ENCODE data around the gene CENPU. TPM values are rescaled to one million over a fixed set of nuclear protein-coding genes. Genes with fewer than 3 reads are reported as not detected.

Gene CENPU
- total RNA-seq, 2 donors from 2014 or later, result 69.9 to 96.2 TPM

- TF ChIP-seq, protein P1, sequence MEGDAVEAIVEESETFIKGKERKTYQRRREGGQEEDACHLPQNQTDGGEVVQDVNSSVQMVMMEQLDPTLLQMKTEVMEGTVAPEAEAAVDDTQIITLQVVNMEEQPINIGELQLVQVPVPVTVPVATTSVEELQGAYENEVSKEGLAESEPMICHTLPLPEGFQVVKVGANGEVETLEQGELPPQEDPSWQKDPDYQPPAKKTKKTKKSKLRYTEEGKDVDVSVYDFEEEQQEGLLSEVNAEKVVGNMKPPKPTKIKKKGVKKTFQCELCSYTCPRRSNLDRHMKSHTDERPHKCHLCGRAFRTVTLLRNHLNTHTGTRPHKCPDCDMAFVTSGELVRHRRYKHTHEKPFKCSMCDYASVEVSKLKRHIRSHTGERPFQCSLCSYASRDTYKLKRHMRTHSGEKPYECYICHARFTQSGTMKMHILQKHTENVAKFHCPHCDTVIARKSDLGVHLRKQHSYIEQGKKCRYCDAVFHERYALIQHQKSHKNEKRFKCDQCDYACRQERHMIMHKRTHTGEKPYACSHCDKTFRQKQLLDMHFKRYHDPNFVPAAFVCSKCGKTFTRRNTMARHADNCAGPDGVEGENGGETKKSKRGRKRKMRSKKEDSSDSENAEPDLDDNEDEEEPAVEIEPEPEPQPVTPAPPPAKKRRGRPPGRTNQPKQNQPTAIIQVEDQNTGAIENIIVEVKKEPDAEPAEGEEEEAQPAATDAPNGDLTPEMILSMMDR (conservative IDR thresholded peaks at IDR 0.05), result no peak
- Histone ChIP-seq H3K27ac (ENCODE audit: low read depth, low read length) (no peak overlapping the region), H3K36me3 (ENCODE audit: control insufficient read depth, insufficient read depth, low read length) (peaks cover 28% of the 10 kb centered on the region), H3K9me3 (ENCODE audit: control insufficient read depth, low read length) (no peaks in the 10 kb centered on the region), H3K27me3 (ENCODE audit: control insufficient read depth, insufficient read depth, low read length, poor library complexity, severe bottlenecking) (no peaks in the 10 kb centered on the region), H3K9ac (ENCODE audit: extremely low read depth, low read length, poor library complexity, severe bottlenecking) (no peak overlapping the region), H3K4me3 (ENCODE audit: low read length) (no peak overlapping the region), H3K4me1 (ENCODE audit: control insufficient read depth, insufficient read depth, low read length) (peaks cover 15% of the 10 kb centered on the region)
- 93 to 100% methylated on average over 6 to 8 of the region's 8 CpGs for WGBS, 2 experiments (ENCODE audit: insufficient coverage in 1 of 2, insufficient read length in 1 of 2)
- Mint-ChIP-seq H3K27me3 (ENCODE audit: insufficient read depth) (no peaks in the 10 kb centered on the region), H3K36me3 (ENCODE audit: low read depth) (no peaks in the 10 kb centered on the region), H3K9me3 (no peaks in the 10 kb centered on the region), H3K27ac (no peak overlapping the region), H3K4me1 (peaks cover 25% of the 10 kb centered on the region), H3K4me3 (no peak overlapping the region)
- no peak for DNase-seq
Observed at GRCh38 chr4:184750926-184751584, 17.2 kb upstream of the CENPU start.

DNA sequence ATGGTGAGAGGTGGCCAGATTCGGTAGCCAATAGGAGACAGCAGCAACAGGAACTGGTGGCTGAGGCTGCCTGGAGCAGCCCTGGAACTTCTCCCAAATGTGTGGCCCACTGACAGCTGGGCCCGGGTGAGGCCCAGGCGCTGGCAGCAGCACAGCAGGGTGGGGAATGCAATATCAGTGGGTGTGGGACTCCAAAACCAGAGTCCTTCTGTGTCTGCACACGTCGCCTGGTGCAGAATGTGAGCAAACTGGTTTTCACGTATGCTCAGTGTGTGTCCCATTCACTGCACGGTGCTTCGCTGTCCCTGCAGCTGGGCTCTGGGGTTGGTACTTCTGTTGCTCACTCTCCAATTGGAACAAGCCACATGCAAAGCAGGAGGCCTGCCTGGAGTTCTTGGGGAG, 14.4 kb upstream of the CENPU start:
- Histone ChIP-seq H3K27ac (ENCODE audit: low read depth, low read length) (no peak overlapping the region), H3K9ac (ENCODE audit: extremely low read depth, low read length, poor library complexity, severe bottlenecking) (no peak overlapping the region), H3K4me1 (ENCODE audit: control insufficient read depth, insufficient read depth, low read length) (peaks cover 17% of the 10 kb centered on the region), H3K4me3 (ENCODE audit: low read length) (no peak overlapping the region), H3K9me3 (ENCODE audit: control insufficient read depth, low read length) (no peaks in the 10 kb centered on the region), H3K36me3 (ENCODE audit: control insufficient read depth, insufficient read depth, low read length) (peaks cover 5% of the 10 kb centered on the region), H3K27me3 (ENCODE audit: control insufficient read depth, insufficient read depth, low read length, poor library complexity, severe bottlenecking) (no peaks in the 10 kb centered on the region)
- Mint-ChIP-seq H3K36me3 (ENCODE audit: low read depth) (no peaks in the 10 kb centered on the region), H3K9me3 (no peaks in the 10 kb centered on the region), H3K4me3 (no peak overlapping the region), H3K27ac (no peak overlapping the region), H3K4me1 (peaks cover 28% of the 10 kb centered on the region), H3K27me3 (ENCODE audit: insufficient read depth) (no peaks in the 10 kb centered on the region)
- DNase-seq, result peak; percentile 57
- 80 to 84% methylated on average over 8 of the region's 8 CpGs for WGBS, 2 experiments (ENCODE audit: insufficient coverage in 1 of 2, insufficient read length in 1 of 2)
- TF ChIP-seq, protein P1 (conservative IDR thresholded peaks at IDR 0.05), result peak; percentile 20

GRCh38 chr4:184747034-184747830, 13.3 kb upstream of the CENPU start:
- peaks cover 6% of the 10 kb centered on the region for H3K9me3 Mint-ChIP-seq
- no peak overlapping the region for H3K4me3 Mint-ChIP-seq
- 50 to 75% methylated on average over 1 to 4 of the region's 4 CpGs for WGBS, 2 experiments (ENCODE audit: insufficient coverage in 1 of 2, insufficient read length in 1 of 2)

More at GRCh38 chr4:184747034-184747830, 13.3 kb upstream of the CENPU start:
- Mint-ChIP-seq H3K36me3 (ENCODE audit: low read depth) (no peaks in the 10 kb centered on the region), H3K4me1 (peaks cover 28% of the 10 kb centered on the region), H3K27me3 (ENCODE audit: insufficient read depth) (no peaks in the 10 kb centered on the region), H3K27ac (peak overlapping the region; percentile 73)
- H3K9ac ChIP-seq (ENCODE audit: extremely low read depth, low read length, poor library complexity, severe bottlenecking), result no peak overlapping the region
- no peak overlapping the region for H3K27ac ChIP-seq (ENCODE audit: low read depth, low read length)
- H3K4me1 ChIP-seq (ENCODE audit: control insufficient read depth, insufficient read depth, low read length), result peaks cover 17% of the 10 kb centered on the region
- DNase-seq, result peak; percentile 65
- H3K4me3 ChIP-seq (ENCODE audit: low read length), result no peak overlapping the region
- H3K36me3 ChIP-seq (ENCODE audit: control insufficient read depth, insufficient read depth, low read length), result peaks cover under 1% of the 10 kb centered on the region
- TF ChIP-seq, protein P1 (conservative IDR thresholded peaks at IDR 0.05), result no peak
- no peaks in the 10 kb centered on the region for H3K27me3 ChIP-seq (ENCODE audit: control insufficient read depth, insufficient read depth, low read length, poor library complexity, severe bottlenecking)
- H3K9me3 ChIP-seq (ENCODE audit: control insufficient read depth, low read length), result no peaks in the 10 kb centered on the region

Data from endodermal cell (in vitro differentiated cells).